A673 (cell line): ENCODE data around the gene OST4.

ENCODE experiments used
- EZH2 ChIP-seq: fragments of 200-600 bp; sonication (generic); IDR thresholded peaks from 2 replicates; pipeline ENCODE4 v1.6.1; 2017; ENCODE audit warnings: borderline replicate concordance, low read depth, mild to moderate bottlenecking, mixed read lengths, antibody characterized with exemption, low read length; ENCODE audit not compliant: poor library complexity, severe bottlenecking
- TF ChIP-seq, protein P1 (sequence below): fragments of 300-800, 200-600 bp; sonication (generic); conservative IDR thresholded peaks from 2 replicates; pipeline ENCODE4 v1.5.1; 2017; ENCODE audit warnings: low read depth, mild to moderate bottlenecking, antibody characterized with exemption, low read length, moderate library complexity, mixed read lengths

GRCh38 chr2:27086724-27087593 lies 15.5 kb upstream of the OST4 start, which contains the start of gene KHK:
- TF ChIP-seq, protein P1, sequence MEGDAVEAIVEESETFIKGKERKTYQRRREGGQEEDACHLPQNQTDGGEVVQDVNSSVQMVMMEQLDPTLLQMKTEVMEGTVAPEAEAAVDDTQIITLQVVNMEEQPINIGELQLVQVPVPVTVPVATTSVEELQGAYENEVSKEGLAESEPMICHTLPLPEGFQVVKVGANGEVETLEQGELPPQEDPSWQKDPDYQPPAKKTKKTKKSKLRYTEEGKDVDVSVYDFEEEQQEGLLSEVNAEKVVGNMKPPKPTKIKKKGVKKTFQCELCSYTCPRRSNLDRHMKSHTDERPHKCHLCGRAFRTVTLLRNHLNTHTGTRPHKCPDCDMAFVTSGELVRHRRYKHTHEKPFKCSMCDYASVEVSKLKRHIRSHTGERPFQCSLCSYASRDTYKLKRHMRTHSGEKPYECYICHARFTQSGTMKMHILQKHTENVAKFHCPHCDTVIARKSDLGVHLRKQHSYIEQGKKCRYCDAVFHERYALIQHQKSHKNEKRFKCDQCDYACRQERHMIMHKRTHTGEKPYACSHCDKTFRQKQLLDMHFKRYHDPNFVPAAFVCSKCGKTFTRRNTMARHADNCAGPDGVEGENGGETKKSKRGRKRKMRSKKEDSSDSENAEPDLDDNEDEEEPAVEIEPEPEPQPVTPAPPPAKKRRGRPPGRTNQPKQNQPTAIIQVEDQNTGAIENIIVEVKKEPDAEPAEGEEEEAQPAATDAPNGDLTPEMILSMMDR, result no peak
- no peak for TF ChIP-seq EZH2
